Measurements from ENCODE around the gene OVOL1.

The OVOL1 gene

DNA sequence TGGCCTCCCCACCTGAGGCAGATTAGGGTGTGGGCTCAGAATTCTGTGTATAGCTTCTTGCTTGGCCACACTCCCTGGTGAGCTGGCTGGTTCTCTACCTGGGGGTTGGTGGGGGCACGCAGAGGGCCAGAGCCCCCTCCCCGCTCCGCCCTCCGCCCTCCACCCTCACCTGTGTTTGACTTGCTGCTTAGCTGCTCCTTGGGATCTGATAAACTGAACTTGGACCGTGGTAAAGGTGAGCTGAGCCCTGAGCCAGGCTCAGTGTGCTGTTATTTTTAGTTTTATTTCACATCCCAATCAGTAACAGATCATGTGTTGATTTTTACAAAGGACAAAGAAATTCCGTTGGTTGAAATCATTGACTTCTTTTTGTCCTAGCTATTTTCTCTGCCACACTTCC is 2.0 kb downstream of the OVOL1 start:
- Histone ChIP-seq H3K27ac (peak overlapping the region; percentile 85), H3K4me2 (ENCODE audit: low read length) (peak overlapping the region; percentile 73), H3K79me2 (peaks cover 15% of the 10 kb centered on the region), H3K9ac (no peak overlapping the region), H3K4me1 (peaks cover 18% of the 10 kb centered on the region), H3K36me3 (ENCODE audit: control insufficient read depth, insufficient read depth, low read length) (no peaks in the 10 kb centered on the region), H3K27me3 (ENCODE audit: control insufficient read depth, insufficient read depth, low read length) (no peaks in the 10 kb centered on the region), H3K4me3 (ENCODE audit: low read depth, low read length) (peak overlapping the region; percentile 75), H2AFZ (no peak overlapping the region), H3K9me3 (ENCODE audit: control insufficient read depth, low read length) (no peaks in the 10 kb centered on the region)
- no peak for TF ChIP-seq CTCF (IDR thresholded peaks at IDR 0.05)

GRCh38 chr11:65789230-65790103 is 2.6 kb downstream of the OVOL1 start:
- H3K79me2 ChIP-seq: peaks cover 15% of the 10 kb centered on the region
- TF ChIP-seq CTCF (IDR thresholded peaks at IDR 0.05): no peak
- no peaks in the 10 kb centered on the region for H3K36me3 ChIP-seq (ENCODE audit: control insufficient read depth, insufficient read depth, low read length)
- no peak overlapping the region for H2AFZ ChIP-seq
- H3K27me3 ChIP-seq (ENCODE audit: control insufficient read depth, insufficient read depth, low read length): no peaks in the 10 kb centered on the region
- peak overlapping the region; percentile 73 for H3K4me2 ChIP-seq (ENCODE audit: low read length)
- H3K9ac ChIP-seq: no peak overlapping the region
- no peaks in the 10 kb centered on the region for H3K9me3 ChIP-seq (ENCODE audit: control insufficient read depth, low read length)
- peak overlapping the region; percentile 85 for H3K27ac ChIP-seq
- peaks cover 18% of the 10 kb centered on the region for H3K4me1 ChIP-seq
- peak overlapping the region; percentile 75 for H3K4me3 ChIP-seq (ENCODE audit: low read depth, low read length)

DNA sequence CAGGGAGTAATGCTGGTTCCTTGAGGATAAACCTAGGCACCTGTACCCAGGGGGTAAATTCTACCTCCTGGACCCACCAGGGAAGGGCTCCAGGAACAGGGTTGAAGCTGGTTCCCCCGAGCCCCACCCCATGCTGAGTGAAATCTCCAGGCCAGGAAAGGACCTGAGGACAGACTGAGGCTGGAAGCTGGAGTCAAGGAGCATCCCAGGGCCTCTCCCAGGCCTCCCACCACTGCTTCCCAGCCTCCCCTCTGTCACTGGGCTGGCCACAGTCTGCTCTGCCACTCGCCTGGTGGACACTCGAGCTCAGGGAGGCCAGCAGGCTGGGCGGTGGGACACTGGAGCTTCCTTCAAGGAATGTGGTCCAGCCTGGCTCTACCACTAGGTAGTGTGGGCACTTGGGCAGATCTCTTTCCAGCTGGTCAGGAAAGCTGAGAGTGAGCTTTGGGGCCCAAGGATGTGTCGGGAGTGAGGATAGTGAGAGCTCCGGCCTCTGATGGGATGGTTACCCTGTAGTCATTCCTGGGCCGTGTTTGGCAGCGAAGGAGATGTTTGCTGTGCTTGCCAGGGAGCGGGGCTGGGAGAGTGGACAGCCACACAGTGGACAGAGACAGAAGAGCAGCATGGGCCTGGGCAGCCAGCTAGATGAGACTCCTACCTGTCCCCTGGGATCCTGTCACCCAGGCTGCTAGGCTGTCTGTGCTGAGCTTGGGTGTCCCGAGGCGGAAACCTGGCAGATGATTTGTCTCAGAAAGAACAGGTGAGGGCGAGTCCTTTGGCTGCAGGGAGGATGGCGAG is 3.4 kb downstream of the OVOL1 start:
- no peak for TF ChIP-seq CTCF (IDR thresholded peaks at IDR 0.05)
- H3K27ac ChIP-seq: peak overlapping the region; percentile 51
- no peak overlapping the region for H3K9ac ChIP-seq
- H3K9me3 ChIP-seq (ENCODE audit: control insufficient read depth, low read length): no peaks in the 10 kb centered on the region
- peak overlapping the region; percentile 14 for H3K4me3 ChIP-seq (ENCODE audit: low read depth, low read length)
- no peaks in the 10 kb centered on the region for H3K36me3 ChIP-seq (ENCODE audit: control insufficient read depth, insufficient read depth, low read length)
- H2AFZ ChIP-seq: no peak overlapping the region
- H3K27me3 ChIP-seq (ENCODE audit: control insufficient read depth, insufficient read depth, low read length): no peaks in the 10 kb centered on the region
- peaks cover 17% of the 10 kb centered on the region for H3K79me2 ChIP-seq
- H3K4me1 ChIP-seq: peaks cover 18% of the 10 kb centered on the region
- H3K4me2 ChIP-seq (ENCODE audit: low read length): peak overlapping the region; percentile 28

GRCh38 chr11:65790902-65791650 is 4.2 kb downstream of the OVOL1 start:
- Histone ChIP-seq H3K4me1 (peaks cover 18% of the 10 kb centered on the region), H3K9me3 (ENCODE audit: control insufficient read depth, low read length) (no peaks in the 10 kb centered on the region), H3K27ac (peak overlapping the region; percentile 51), H3K4me3 (ENCODE audit: low read depth, low read length) (peak overlapping the region; percentile 9), H3K36me3 (ENCODE audit: control insufficient read depth, insufficient read depth, low read length) (no peaks in the 10 kb centered on the region), H3K79me2 (peaks cover 22% of the 10 kb centered on the region), H2AFZ (no peak overlapping the region), H3K9ac (no peak overlapping the region), H3K27me3 (ENCODE audit: control insufficient read depth, insufficient read depth, low read length) (no peaks in the 10 kb centered on the region), H3K4me2 (ENCODE audit: low read length) (no peak overlapping the region)
- no peak for TF ChIP-seq CTCF (IDR thresholded peaks at IDR 0.05)
